ENCODE data around the gene FADS6. TPM values are rescaled to one million over a fixed set of nuclear protein-coding genes. Genes with fewer than 3 reads are reported as not detected.
A peak's percentile ranks its signal among the peaks of the same experiment; 100 is the strongest.

Gene FADS6
- total and polyA plus RNA-seq, 2 of the 13 experiments (the other 11 are each of a cell fraction or from before 2014, with no cell fraction given) = 0.11 TPM

GRCh38 chr17:74831444-74832146 is 61.8 kb downstream of the FADS6 start (continued):
- no peak for TF ChIP-seq ZFP36L1 (CRISPR knock-in tag; IDR thresholded peaks at IDR 0.05)
- TF ChIP-seq ZNF263 (CRISPR knock-in tag; IDR thresholded peaks at IDR 0.05) = 0 out of 2 replicates have a peak, but pooled peaks have one; percentile 43
- no peak for TF ChIP-seq PLSCR1 (CRISPR knock-in tag; IDR thresholded peaks at IDR 0.05; ENCODE audit: borderline replicate concordance)

GRCh38 chr17:74830861-74831260 is 62.6 kb downstream of the FADS6 start:
- CTCF ChIA-PET (ENCODE audit: low intra/inter-chr PET ratio, low total read pairs) = no interaction called here
- H3K27me3 ChIP-seq (ENCODE audit: control insufficient read depth in 1 of 2, insufficient read depth in 2 of 2, low read length in 2 of 2) = no peaks in the 10 kb centered on the region
- in situ Hi-C loops (cut with HindIII; ENCODE audit: extremely low pct_ligation_motif_present, low pct_unique_long_range_greater_than_20kb) = no loop called here

More at GRCh38 chr17:74830861-74831260, 62.6 kb downstream of the FADS6 start:
- H3K27ac ChIP-seq (ENCODE audit: extremely low read length, insufficient read depth, low read length) = no peak overlapping the region
- no peak overlapping the region for H3K9ac ChIP-seq (ENCODE audit: insufficient read depth, low read depth, low read length)
- no peaks in the 10 kb centered on the region for H3K79me2 ChIP-seq (ENCODE audit: insufficient read depth, low read length)
- FAIRE-seq (no peak), ATAC-seq (no peak), DNase-seq (ENCODE audit: low spot score) (no peak)
- TF ChIP-seq ZNF883 (CRISPR knock-in tag; IDR thresholded peaks at IDR 0.05; ENCODE audit: not compliant biosample characterization) = peak; percentile 12
- TF ChIP-seq TIGD3 (CRISPR knock-in tag; IDR thresholded peaks at IDR 0.05; ENCODE audit: borderline replicate concordance) = no peak
- no peak for TF ChIP-seq CREM (IDR thresholded peaks at IDR 0.05)
- TF ChIP-seq CREM (CRISPR knock-in tag; IDR thresholded peaks at IDR 0.05) = no peak
- H3K9me3 ChIP-seq (ENCODE audit: low read length) = no peaks in the 10 kb centered on the region
- H2AFZ ChIP-seq (ENCODE audit: low read length) = no peak overlapping the region
- BruUV-seq (replicated peaks) = no TSS peak
- no peak overlapping the region for H3K4me3 ChIP-seq (replicated peaks in 1 of 3; ENCODE audit: insufficient read depth in 1 of 3, low read depth in 2 of 3, low read length in 3 of 3)
- peaks cover 15% of the 10 kb centered on the region for H3K4me1 ChIP-seq (ENCODE audit: insufficient read depth, low read length)
- WGBS (ENCODE audit: low lambda C conversion rate) = 94% methylated on average over 19 of the region's 19 CpGs
- POLR2A ChIA-PET = no interaction called here
- H3K4me2 ChIP-seq (ENCODE audit: low read depth, low read length) = no peak overlapping the region
- H4K20me1 ChIP-seq (ENCODE audit: insufficient read depth, low read length) = no peaks in the 10 kb centered on the region
- H3K36me3 ChIP-seq (replicated peaks in 1 of 2; ENCODE audit: control insufficient read depth in 1 of 2, insufficient read depth in 2 of 2, low read length in 2 of 2) = peaks cover 0 to 2% of the 10 kb centered on the region in 2 experiments; a peak in 1 of 5 replicates
- intact Hi-C loops (cut with micrococcal nuclease; ENCODE audit: unreplicated experiment) = no loop called here
